DMS53 (cell line): ENCODE measurements around the gene CACNA2D4.

Source experiments
- DNase-seq: peaks from one replicate; lab custom pipeline; 2025; lab: John Stamatoyannopoulos, UW

Gene CACNA2D4

DNA sequence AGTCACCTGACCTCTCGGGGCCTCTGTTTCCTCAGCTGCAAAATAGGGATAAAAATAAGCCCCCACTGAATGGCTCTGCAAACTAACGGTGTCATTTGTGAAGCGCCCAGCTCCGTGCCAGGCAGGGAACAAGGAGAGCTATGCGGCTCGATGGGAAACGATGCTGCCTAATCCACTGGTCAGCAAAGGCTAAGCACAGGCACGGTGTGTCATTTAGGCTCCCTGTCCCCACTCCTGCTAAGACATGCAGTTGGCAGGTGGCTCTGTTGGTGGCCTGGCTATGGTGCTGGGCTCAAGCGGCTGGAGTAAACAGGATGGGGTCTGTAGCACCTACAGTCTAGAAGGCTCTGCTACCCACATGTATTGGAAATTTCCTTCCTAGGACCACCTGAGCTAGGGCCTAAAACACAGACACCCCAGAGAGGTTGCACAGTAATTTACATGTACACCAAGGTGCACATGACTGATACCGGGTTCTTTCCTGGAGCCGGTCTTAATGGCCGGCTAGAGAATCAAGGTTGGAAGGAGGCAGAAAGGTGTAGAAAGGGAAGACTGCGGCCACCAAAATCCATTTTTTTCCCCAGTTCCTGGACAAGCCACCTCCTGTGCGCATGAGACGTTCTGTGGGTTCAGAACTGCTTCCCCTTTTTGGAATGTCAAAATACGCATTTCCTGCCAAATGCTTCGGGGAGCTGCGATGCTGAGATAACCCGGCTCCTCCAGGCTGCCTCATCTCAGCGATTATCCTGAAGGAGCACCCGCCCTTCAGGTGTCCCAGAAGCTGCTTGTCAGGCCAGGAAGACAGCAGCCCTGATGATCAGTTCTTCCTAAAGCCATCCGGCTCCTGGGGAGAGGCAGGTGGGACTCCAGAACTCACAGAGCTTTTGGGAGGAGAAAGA, 1.0 kb downstream of the CACNA2D4 start:
- no peak for DNase-seq

DNA sequence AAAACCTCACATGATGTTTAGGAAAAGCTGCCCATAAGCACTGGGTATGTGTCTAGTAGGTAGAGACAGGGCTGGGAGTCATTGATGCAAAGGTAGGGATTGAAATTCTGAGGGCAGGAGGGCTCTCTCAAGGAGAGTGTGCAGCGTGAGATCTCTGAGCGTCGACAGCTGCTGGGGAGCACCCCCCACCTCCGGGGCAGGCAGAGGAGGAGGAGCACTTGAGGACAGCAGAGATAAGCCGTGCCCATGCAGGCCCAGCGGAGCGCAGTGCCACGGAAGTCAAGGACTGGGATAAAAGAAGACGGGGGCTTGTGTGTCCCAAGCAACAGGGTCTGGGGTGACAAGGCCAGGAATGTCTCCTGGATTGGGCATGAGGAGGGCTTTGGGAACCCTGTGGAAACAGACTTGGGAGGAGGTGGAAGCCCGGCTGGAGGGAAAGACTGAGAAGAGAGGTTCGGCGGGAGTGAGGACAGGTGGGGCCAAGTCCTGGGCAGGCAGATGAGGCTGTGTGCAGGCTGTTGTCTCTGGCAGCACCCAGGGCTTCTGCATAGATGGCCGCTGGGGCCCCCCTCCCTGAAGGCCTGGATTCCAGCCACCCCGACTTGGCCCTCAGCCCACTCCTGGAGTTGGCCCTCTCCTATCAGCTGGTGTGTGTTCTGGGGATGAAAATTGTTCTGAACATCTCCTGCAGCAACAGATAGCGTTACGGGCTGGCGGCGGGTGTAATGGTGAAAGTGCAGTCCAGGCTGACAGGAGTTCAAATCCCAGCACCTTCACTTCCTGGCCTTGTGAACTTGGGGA, 1.9 kb downstream of the CACNA2D4 start:
- DNase-seq = no peak

DNA sequence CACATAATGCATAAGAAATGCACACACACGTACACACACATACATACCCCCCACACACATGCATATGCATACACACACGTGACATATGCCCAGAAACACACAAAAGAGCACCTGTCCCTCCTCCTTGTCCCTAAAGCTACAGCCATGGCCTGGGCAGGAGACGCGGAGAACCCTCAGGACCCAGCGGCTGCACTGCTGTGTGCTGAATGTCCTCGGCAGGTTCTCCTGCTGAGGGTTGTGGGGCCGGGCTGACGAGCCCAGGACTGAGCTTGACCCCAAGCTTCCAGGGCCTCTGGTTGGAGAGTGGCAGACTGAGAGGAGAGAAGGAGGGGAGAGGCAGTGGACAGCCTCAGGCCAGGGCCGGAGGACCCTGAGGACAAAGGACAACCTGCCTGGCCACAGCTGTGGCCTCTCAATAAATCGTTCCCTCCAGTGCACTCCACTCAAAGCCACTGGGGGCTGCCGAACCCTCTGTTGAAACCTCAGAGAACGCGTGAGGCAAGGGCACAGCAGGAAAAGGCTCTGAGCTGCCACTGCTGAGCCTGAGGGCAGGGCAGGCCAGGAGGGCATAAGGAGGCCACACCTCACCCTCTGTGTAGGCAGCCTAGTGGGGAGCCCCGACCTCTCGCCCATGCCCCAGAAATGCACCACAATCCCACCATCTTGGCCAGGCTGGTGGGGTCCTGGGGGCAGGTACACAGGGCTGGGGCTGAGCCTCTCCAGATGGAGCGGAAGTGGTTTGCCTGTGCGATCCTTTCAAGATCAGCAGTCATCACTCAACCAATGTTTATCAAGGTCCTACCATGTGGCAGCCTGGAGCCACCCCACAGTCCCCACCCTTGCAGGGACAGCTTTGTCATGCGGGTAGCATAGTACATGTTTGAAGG, 3.1 kb downstream of the CACNA2D4 start:
- no peak for DNase-seq

DNA sequence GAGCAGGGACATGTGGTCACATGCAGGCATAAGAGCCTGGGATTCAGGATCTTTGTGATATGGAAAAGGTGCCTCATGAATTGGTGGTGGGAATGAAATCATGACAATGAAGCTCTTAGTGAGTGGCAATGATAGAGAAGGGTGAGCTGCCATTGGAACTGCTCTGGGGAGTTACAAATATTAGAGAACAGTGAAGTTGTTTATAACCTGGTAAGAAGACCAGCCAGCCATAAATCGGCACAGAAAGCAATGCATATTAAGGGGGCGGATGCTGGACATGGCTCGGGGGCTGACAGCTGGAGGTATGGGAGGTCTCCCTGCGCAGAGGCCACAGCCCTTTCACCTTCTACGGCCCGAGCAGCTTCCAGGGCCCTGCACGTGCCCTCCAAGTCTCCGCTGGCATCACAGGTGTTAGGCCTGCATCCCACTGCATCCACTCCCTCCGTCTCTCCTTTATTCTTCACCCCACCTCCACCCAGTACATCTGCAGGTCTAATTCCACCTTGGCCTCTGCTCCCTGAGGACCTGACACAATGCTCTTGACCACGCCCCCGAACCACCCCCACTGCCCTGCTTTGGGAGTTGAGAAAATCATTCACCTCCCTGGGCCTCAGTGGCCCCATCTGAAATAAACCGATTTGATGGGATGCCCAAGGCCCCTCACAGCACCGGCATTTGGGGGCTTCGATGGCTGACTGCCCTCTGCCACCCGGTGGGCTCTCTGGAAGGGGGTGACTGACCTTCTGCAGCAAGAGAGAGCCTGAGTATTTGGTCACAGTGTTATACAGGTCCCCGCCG, 4.1 kb downstream of the CACNA2D4 start:
- no peak for DNase-seq

DNA sequence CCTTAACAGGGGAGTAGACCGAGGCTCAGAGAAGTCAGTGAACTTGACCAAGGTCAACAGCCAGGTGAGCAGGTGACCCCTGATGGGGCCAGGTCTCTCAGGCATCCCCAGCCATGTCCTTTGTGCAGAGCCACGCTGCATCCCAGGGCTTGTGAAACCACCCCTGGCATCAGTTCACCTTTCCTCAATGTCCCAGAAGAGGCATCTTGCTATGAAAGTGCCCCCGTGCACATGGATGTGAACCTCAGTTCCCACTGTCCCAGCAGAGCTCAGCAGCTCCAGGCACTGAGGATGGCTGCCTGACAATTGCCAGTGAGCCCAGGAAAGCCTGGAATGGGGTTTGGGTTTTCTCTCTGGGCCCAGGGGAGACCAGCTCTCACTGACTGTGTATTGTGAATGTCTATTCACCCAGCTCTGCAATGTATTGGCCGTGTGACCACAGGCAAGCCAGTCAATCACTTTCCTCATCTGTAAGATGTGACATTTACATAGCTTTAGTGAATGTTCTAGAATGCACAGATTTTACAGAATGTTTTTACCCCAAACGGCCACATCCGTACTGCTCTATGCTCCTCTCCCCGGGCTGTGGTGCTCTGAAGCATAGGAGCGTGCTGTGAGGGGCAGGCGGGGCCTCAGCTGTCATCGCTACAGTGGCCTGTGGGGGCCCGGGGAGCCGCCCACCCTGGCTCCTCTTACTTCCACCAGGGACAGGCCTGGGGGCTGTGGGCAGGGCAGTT, 4.9 kb downstream of the CACNA2D4 start:
- DNase-seq = no peak

DNA sequence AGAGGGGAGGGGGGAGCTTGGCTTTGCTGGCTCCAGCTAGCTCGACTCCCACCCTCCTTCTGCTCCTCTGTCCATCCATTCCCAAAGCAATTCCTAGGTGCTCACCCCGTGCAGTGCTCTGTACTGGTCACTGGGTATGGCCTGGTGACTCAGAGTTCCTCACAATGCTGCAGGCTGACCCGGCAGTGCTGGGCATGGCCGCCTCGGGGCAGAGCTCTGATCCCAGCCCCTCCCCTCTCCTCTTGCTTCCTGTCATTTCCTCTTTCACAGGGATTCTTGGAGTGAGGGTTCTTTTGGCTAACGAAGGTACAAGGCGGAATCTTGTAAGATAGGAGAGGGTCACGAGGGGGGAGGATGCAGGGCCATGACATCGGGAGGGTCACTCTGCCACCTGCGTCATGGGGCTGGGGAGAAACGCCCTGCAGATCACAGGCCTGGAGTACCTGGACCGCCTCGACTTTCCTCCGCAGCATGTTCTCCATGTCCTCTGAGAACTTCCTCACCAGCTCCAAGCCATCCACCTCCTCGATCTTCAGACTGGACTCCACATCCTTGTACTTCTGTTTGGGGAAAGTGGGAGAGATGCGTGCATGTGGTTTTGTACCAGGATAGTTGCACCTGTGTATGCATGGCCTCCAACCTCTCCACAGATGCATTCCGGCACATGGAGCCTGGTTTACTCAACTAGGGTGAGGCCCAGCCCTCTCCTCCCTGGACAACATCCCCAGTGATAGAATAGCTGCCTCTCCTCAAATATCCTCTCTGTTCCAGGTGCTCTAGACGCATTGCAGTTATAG, 5.7 kb downstream of the CACNA2D4 start:
- DNase-seq = no peak

DNA sequence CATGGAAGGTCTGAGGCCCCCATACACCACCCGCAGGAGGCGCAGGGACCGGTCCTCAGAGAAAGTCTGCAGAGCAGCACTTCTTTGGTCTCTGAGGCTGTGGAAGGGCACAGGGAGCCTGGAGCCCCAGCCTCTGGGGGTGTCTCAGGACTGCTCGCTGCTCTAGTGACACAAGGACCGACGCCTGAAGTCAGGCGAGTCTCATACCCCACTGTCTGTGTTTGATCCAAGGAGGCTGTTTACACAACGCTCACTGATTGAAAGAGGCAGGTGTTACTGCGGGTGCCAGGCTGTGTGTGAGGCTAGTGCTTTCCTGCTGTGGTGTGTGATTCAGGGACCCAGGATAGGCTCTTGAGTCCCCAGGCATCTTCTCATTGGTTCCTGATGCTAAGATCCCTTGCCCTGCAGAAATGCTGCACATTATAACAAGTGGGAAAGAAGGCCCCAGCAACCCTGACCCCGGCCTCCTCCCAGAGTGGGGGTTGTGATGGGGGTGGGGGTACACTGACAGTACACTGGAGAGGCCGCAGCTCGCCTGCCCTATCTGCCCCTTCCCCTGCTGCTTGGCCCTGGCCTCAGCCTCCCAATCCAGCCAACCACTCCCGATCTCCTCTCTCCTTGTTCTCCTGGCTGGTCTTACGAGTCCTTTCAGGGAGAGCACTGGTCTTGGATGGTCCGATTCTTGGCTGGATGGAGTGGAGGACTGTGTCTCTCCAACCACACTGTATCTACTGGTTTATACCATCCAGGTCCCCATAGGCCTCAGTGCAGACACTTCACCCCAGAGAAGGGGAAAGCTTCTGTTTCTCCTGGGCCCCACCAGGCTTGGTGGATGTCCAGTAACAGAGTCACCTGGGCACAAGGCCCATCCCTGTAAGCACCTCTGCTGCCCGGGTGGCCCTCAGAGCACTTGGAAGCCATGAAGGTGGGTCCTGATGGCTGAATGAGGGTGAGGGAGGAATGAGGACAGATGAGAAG, 6.6 kb downstream of the CACNA2D4 start:
- DNase-seq = peak; percentile 75

DNA sequence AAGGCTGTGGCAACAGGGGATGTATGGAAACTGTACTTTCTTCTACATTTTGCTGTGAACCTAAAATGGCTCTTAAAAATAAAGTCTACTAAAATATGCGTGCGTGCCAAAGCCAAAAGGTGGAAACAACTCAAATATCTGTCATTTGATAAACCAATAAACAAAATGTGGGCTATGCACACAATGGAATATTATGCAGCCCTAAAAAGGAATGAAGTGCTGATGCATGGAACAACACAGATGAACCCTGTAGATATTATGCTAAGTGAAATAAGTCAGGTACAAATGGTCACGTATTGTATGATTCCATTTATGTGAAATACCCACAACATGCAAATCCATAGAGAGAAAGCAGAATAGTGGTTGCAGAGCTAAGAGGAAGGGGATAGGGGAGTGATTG, 8.0 kb downstream of the CACNA2D4 start:
- DNase-seq = no peak

DNA sequence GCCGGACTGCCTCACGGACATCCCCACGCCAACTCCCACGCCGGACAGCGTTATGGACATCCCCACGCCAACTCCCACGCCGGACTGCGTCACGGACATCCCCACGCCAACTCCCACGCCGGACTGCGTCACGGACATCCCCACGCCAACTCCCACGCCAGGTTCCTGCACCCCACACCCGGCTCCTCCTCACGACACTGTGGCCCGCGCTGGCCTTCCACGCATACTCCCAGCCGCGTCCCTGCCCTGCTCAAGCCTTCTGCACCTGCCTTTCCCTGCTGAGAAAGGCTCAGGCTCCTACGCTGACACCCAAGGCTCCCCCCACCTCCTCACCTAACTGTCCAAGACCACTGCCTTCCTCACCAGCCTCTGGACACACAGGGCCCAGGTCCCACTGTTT, 9.7 kb downstream of the CACNA2D4 start:
- DNase-seq = peak; percentile 53

DNA sequence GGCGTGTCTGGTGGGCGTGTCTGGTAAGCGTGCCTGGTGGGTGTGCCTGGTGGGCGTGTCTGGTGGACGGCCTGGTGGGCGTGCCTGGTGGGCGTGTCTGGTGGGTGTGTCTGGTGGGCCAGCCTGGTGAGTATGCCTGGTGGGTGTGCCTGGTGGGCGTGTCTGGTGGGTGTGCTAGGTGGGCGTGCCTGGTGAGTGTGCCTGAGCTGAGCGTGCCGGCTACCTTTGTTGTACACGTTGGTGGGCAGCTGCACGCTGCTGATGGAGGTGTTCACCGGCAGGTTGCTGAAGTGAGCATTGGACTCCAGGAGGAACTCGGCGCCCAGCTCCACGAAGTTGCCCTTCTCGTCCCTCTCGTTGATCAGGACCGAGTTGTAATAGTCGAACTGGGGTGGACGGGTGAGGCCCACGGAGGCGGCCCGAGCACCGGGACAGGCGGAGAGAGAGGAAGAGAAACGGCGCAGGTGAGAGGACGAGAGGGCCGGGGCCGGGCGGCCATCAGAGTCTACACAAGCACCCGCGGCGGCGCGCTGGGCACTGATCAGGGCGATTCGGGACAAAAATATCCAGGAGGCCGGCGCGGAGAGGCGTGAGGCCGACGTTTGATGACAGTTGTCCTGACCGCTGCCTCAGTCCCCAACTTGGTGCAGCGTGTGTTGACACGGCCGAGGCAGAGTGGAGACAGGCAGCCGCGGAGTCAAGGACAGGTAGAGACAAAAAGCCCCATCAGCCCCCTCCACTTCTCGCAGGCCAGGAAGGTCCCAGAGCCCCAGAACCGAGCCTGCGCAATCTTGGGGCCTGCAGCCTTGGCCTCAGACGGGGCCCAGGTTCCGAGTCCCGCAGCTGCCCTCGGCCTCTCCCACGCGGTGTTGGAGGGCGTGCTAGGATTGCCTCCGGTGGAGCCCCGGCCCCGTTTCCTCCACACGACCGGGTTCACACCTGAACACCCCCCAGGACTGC, 10.5 kb downstream of the CACNA2D4 start:
- DNase-seq = peak; percentile 84

DNA sequence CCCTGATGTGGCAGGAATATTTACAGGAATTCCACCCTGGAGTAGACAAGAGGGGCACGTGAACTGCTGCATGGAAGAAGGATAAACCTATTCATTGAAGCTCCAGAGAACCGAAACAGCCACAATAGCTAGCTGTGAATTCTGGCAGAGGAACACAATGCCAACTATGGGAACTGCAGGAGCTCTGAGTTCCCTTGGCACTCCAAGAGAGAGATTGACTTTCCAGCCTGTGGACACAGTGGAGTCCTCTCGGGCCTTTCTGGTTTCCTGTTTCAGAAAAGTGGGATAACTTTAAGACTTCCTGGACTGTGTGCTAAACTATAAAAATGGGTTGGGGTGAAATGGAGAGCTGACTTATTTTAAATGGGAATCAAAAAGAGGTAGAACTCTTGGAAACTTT, 11.9 kb downstream of the CACNA2D4 start:
- no peak for DNase-seq

DNA sequence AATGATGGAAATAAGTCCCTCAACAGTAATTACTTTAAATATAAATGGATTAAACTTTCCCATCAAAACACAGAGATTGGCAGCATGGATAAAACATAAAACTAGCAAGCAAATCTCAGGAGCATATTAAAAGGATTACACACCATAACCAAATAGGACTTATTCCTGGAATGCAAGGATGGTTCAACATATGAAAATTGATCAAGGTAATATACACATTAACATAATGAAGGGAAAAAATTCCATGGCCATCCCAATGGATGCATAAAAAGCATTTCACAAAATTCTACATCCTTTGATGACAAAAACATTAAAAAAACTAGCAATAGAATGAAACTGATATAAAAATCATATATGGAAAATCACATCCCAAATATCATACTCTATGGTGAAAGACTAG, 13.6 kb downstream of the CACNA2D4 start:
- no peak for DNase-seq

DNA sequence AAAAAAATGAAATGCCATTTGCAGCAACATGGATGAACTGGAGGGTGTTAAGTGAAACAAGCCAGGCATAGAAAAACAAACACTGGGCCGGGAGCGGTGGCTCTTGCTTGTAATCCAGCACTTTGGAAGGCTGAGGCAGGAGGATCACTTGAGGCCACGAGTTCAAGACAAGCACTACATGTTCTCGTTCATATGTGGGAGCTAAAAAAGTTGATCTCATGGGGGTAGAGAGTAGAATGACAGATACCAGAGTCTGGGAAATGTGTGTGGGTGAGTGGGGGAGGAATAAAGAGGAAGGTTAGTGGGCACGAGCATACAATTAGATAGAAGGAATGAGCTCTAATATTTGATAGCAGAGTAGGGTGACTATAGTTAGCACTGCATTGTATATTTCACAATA, 21.5 kb downstream of the CACNA2D4 start:
- DNase-seq = no peak

DNA sequence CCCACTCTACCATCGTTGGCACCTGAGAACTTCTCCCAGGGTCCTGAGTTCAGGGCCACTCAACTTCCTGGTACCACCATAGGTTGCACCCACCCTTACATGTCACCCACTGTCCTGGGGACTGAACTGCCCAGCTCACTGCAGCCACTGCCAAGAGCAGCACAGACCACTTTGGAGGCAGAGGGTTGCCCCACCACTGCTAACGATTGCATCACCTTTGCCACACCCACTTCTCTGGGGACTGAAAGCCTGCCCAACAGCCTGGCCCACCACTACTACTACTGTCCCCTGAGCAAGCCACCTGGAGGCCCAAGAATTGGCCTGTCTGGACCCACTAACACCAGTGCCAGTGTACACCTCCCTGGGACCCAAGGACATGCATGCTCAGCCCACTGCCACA, 27.6 kb downstream of the CACNA2D4 start:
- no peak for DNase-seq

DNA sequence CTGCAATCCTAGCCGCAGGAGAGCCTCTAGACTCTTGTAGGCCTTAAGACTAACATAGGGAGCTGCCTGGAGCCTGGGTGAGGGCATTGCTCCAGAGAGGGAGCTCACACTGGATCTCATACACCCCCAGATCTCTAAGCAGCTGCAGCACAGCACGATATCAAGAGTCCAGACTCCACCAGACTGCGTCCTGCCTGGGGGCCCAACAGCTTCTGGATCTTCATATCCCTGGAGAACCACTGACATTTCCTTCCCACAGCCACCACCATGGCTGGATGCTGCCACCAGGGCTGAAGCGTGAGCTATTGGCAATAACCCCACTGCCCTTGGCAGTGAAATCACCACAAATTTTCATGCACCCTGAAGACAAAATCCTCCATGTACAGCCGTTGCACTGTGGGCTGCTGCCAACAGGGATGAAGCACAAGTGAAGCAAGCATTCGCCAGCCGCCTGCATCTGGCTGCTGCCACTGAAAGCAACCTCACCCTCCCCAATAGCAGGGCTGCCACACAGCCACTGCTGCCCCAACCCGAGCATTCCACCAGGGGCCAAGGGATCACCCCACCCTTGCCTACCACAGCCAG, 28.2 kb downstream of the CACNA2D4 start:
- no peak for DNase-seq

DNA sequence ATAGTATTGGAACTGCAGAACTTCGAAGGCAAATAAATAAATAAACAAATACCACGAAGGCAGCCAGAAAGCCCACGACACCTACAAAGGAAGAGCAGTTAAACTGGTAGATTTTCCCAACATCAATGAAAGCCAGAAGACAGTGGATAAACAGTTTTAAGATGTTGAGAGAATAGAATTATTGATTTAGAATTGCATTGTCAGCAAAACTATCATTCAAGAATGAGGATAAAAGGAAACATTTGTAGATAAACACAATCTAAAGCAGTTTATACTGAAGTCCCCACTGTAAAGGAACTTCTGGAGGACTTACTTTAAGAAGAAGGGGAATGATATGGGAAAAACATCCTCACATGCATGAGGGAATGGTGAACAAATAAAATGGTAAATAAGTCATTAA, 29.5 kb downstream of the CACNA2D4 start:
- DNase-seq = no peak

DNA sequence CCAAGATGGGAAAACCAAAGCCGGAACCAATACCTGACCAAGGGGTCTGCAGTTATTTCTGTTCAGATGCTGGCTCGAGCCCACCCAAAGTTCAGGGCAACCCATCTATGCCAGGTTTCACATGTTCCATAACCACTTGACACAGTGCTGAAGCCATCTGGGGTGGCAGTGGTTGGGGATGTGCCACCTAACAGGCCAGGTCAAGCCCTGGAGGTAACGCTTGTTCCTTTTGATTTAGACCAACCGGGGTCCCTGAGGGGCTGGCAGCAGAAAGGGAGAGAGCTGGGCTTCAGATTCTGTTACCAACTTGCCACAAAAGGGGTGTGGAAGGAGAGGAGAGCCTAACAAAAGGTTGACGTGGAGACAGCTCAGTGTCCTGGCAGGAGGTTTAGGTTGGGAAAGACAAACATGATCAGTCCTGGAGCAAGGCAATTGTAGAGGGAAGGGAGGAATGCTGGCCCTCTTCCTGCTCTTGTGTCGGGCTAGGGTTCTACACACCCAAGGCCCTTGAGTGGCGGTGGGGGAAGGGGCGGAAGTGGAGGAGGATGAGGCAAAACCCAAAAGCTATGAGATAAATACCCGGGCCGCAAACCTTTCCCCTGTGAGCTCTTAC, 31.9 kb downstream of the CACNA2D4 start:
- DNase-seq = no peak
